ENCODE data around the gene UNC13C. TPM values are rescaled to one million over a fixed set of nuclear protein-coding genes. Genes with fewer than 3 reads are reported as not detected.

UNC13C gene
- total and polyA plus RNA-seq, 2 experiments from 2014 or later, result not detected

DNA sequence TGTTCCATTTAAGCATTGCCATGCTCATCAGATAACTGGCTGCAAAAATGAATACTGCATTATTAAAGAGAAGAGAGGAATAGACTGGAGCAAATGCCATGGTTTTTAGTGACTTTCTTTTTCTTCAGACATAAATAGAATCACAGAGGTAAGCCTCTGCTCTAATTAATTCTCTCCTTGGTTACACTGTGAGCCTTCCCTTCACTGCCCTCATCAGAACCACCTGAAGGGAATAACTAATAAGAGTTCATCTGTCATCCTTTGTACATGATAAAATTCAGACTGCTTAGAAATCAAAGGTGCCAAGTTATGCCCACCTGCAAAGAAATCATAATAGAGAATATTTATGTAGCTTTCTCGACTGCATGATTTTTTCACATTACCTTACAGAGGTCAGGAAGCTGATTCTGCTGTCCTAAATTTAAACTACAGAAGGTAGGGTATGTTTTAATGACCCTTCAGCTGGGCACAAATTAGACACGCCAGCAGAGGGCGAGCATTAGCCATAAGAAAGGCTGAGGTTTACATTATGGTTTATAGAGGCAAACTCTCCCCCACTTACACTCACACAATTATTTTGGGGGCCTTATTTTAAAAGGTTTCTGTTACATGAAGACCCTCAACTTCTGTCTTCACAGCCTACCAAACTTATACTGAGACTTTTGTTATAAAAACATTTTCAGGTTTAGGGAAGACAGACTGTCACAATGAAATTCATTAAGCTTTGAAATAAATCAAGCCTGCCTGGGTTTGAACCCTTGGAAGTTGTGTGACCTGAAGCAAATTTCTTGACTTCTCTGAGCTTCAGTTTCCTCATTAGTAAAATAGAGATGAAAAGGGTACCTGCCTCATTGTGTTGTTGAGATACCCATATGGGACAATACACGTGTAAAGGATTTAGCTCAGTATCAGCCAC lies 15.3 kb upstream of the UNC13C start:
- Histone ChIP-seq H3K9ac (no peak overlapping the region), H3K27ac (no peak overlapping the region), H3K36me3 (ENCODE audit: low read depth) (no peaks in the 10 kb centered on the region), H4K20me1 (ENCODE audit: insufficient read depth) (no peaks in the 10 kb centered on the region), H3K79me2 (ENCODE audit: insufficient read depth) (no peaks in the 10 kb centered on the region), H3K4me1 (ENCODE audit: insufficient read depth) (no peaks in the 10 kb centered on the region), H3K4me2 (ENCODE audit: unreplicated experiment) (no peak overlapping the region), H3K27me3 (replicated peaks; ENCODE audit: insufficient read depth) (no peaks in the 10 kb centered on the region), H3K9me2 (ENCODE audit: insufficient read depth) (no peaks in the 10 kb centered on the region; the same call in 1 of the 2 replicates), H2AFZ (no peak overlapping the region), H3F3A (ENCODE audit: insufficient read depth) (no peaks in the 10 kb centered on the region), H3K4me3 (no peak overlapping the region), H3K9me3 (ENCODE audit: low read depth) (no peaks in the 10 kb centered on the region)
- in situ Hi-C loops (cut with MboI), result no loop called here
- no peak for TF ChIP-seq EZH2phosphoT487 (IDR thresholded peaks at IDR 0.05; ENCODE audit: insufficient read depth, low read depth)
- no peak for TF ChIP-seq EZH2 (IDR thresholded peaks at IDR 0.05; ENCODE audit: insufficient read depth, poor library complexity, severe bottlenecking)
- 6 to 9% methylated on average over 4 of the region's 4 CpGs for WGBS, 2 experiments (ENCODE audit: low coverage in 1 of 2, low lambda C conversion rate in 2 of 2, missing lambda C conversion rate in 2 of 2)
- DNase-seq, result peak; percentile 26

DNA sequence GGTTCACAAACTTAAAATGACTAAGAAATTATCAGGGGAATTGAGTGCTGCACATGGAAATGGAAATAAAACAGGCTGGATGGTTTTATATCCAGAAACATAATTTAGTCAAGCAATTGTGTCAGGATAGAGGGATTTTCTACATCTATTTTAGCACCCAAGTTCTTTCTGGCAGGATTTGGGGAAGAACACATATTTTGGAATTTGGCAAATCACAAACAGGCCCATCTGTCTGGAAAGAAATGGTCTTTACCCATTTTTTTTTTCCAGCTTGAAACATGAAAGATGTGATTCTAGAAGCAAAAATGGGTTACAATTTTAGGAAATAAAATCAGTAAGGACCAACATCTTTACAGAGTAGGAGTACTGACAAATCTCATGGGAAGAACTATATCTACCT lies 14.4 kb upstream of the UNC13C start:
- Histone ChIP-seq H4K20me1 (ENCODE audit: insufficient read depth) (no peaks in the 10 kb centered on the region), H3K79me2 (ENCODE audit: insufficient read depth) (no peaks in the 10 kb centered on the region), H2AFZ (no peak overlapping the region), H3K27me3 (replicated peaks; ENCODE audit: insufficient read depth) (no peaks in the 10 kb centered on the region), H3K9me3 (ENCODE audit: low read depth) (no peaks in the 10 kb centered on the region), H3K4me1 (ENCODE audit: insufficient read depth) (no peaks in the 10 kb centered on the region), H3F3A (ENCODE audit: insufficient read depth) (no peaks in the 10 kb centered on the region), H3K36me3 (ENCODE audit: low read depth) (no peaks in the 10 kb centered on the region), H3K4me2 (ENCODE audit: unreplicated experiment) (no peak overlapping the region), H3K9me2 (ENCODE audit: insufficient read depth) (no peaks in the 10 kb centered on the region; the same call in 1 of the 2 replicates), H3K4me3 (no peak overlapping the region), H3K27ac (no peak overlapping the region), H3K9ac (no peak overlapping the region)
- no peak for DNase-seq
- in situ Hi-C loops (cut with MboI), result no loop called here
- TF ChIP-seq EZH2phosphoT487 (IDR thresholded peaks at IDR 0.05; ENCODE audit: insufficient read depth, low read depth) (no peak), EZH2 (IDR thresholded peaks at IDR 0.05; ENCODE audit: insufficient read depth, poor library complexity, severe bottlenecking) (no peak)

DNA sequence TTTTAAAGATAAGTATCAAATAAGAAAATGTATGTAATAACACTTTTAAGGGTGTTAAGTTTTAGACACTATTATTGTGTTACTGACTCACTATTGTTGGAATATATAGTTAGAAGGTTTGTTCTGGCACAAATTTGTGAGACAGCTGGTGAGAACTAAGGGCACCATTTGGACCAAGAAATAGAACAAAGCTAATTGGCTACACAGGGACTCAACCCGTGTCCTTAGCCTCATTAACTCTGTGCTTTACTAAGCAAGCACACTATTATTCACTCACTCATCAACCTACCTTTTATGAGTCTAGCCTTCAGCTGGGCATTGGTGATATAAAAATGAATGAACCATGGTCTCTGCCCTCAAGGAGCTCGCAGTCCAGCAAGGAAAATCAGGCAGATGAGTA lies 4.1 kb upstream of the UNC13C start:
- no peaks in the 10 kb centered on the region for H3K9me2 ChIP-seq (ENCODE audit: insufficient read depth)
- H3K4me2 ChIP-seq (ENCODE audit: unreplicated experiment), result no peak overlapping the region
- in situ Hi-C loops (cut with MboI), result no loop called here
- no peaks in the 10 kb centered on the region for H3K4me1 ChIP-seq (ENCODE audit: insufficient read depth)
- no peak overlapping the region for H3K4me3 ChIP-seq
- H3K9ac ChIP-seq, result no peak overlapping the region
- H3K79me2 ChIP-seq (ENCODE audit: insufficient read depth), result no peaks in the 10 kb centered on the region
- TF ChIP-seq EZH2 (IDR thresholded peaks at IDR 0.05; ENCODE audit: insufficient read depth, poor library complexity, severe bottlenecking) (no peak), EZH2phosphoT487 (IDR thresholded peaks at IDR 0.05; ENCODE audit: insufficient read depth, low read depth) (no peak)
- no peaks in the 10 kb centered on the region for H3K27me3 ChIP-seq (replicated peaks; ENCODE audit: insufficient read depth)
- H3K27ac ChIP-seq, result no peak overlapping the region
- H3K9me3 ChIP-seq (ENCODE audit: low read depth), result no peaks in the 10 kb centered on the region
- WGBS, 2 experiments (ENCODE audit: low coverage in 1 of 2, low lambda C conversion rate in 2 of 2, missing lambda C conversion rate in 2 of 2), result 0 to 3% methylated on average over 2 of the region's 2 CpGs
- no peaks in the 10 kb centered on the region for H3F3A ChIP-seq (ENCODE audit: insufficient read depth)
- H4K20me1 ChIP-seq (ENCODE audit: insufficient read depth), result no peaks in the 10 kb centered on the region
- H3K36me3 ChIP-seq (ENCODE audit: low read depth), result no peaks in the 10 kb centered on the region
- DNase-seq, result no peak
- H2AFZ ChIP-seq, result no peak overlapping the region

DNA sequence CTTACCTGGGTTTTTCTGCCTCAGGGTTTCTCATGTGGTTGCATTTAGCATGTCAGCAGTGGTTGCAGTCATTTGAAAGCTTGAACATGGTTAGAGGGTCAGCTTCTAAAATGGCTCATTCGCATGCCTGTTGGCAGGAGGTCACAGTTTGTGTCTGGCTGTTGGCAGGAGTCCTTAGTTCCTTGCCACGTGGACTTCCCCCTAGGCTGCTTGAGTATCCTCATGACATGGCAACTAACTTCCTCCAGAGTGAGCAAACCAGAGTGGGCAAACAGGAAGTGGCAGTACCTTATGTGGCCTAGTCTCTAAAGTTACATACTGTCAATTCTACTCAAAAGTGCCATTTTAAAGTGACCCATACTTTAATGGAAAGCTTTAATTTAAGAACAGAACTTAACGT lies 3.4 kb upstream of the UNC13C start:
- H3K79me2 ChIP-seq (ENCODE audit: insufficient read depth), result no peaks in the 10 kb centered on the region
- TF ChIP-seq EZH2 (IDR thresholded peaks at IDR 0.05; ENCODE audit: insufficient read depth, poor library complexity, severe bottlenecking) (no peak), EZH2phosphoT487 (IDR thresholded peaks at IDR 0.05; ENCODE audit: insufficient read depth, low read depth) (no peak)
- H3K4me2 ChIP-seq (ENCODE audit: unreplicated experiment), result no peak overlapping the region
- no peaks in the 10 kb centered on the region for H3K27me3 ChIP-seq (replicated peaks; ENCODE audit: insufficient read depth)
- no peak overlapping the region for H2AFZ ChIP-seq
- H3K36me3 ChIP-seq (ENCODE audit: low read depth), result no peaks in the 10 kb centered on the region
- no peaks in the 10 kb centered on the region for H3F3A ChIP-seq (ENCODE audit: insufficient read depth)
- no peak overlapping the region for H3K4me3 ChIP-seq
- H3K9me3 ChIP-seq (ENCODE audit: low read depth), result no peaks in the 10 kb centered on the region
- no peaks in the 10 kb centered on the region for H3K4me1 ChIP-seq (ENCODE audit: insufficient read depth)
- no peak overlapping the region for H3K27ac ChIP-seq
- no peaks in the 10 kb centered on the region for H4K20me1 ChIP-seq (ENCODE audit: insufficient read depth)
- WGBS, 2 experiments (ENCODE audit: low coverage in 1 of 2, low lambda C conversion rate in 2 of 2, missing lambda C conversion rate in 2 of 2), result 11 to 17% methylated on average over 3 of the region's 3 CpGs
- in situ Hi-C loops (cut with MboI), result no loop called here
- no peak overlapping the region for H3K9ac ChIP-seq
- DNase-seq, result no peak
- H3K9me2 ChIP-seq (ENCODE audit: insufficient read depth), result no peaks in the 10 kb centered on the region
